Hepatocyte (in vitro differentiated cells): ENCODE measurements around the gene PHOX2A.

ENCODE experiments used
- CTCF ChIP-seq: fragments of 200-600 bp; sonication (generic); IDR thresholded peaks from 2 replicates; pipeline ENCODE4 v1.5.1; 2016; ENCODE audit warnings: antibody characterized with exemption, mild to moderate bottlenecking; ENCODE audit not compliant: poor library complexity
- EZH2 ChIP-seq: fragments of 200-600 bp; sonication (generic); IDR thresholded peaks from 2 replicates; pipeline ENCODE4 v1.6.1; 2016; ENCODE audit warnings: antibody characterized with exemption, mild to moderate bottlenecking, borderline replicate concordance

DNA sequence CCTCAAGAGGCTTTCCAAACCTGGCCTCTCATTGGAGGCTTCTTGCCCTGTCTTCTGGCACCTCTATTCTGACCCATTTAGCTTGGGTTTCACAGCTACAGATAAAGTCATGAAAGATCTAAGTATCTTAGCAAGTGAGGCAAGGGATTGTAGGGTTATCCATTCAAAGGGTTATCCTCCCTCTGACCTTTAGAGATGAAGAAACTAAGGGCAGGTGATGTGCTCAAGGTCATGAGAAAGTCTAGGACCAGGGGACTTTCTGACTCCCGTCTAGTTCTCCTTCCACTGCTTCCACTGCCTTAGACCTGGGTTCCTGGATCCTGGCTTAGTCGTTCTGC, 7.2 kb downstream of the PHOX2A start:
- no peak for TF ChIP-seq EZH2
- no peak for TF ChIP-seq CTCF
